ENCODE measurements around the gene LGR6. TPM values are rescaled to one million over a fixed set of nuclear protein-coding genes. Genes with fewer than 3 reads are reported as not detected.

The LGR6 gene
- total and polyA plus RNA-seq, 2 of the 8 experiments (the other 6 are each of a cell fraction or from before 2014, with no cell fraction given): 0.50 to 1.0 TPM

DNA sequence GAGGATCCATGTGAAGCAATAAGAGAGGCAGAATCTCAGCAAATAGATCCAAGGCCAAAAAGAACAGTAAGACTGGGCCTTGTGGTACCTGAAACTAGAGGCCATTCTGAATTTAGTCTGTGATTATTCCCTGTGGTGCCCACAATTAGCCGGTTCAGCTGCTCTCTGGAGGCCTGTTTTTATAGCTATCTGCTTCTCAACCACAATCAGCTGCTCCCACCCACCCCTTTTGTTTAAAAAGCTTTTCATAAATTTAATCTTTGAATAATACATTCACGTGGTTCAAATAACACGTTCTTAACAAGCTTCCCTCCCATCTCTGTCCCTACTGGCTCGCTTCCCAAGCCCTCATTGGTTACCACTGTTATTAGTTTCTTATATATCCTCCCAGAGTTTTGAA, 130.1 kb downstream of the LGR6 start (continued):
- TF ChIP-seq, protein P1, sequence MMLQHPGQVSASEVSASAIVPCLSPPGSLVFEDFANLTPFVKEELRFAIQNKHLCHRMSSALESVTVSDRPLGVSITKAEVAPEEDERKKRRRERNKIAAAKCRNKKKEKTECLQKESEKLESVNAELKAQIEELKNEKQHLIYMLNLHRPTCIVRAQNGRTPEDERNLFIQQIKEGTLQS (IDR thresholded peaks at IDR 0.05; ENCODE audit: insufficient read depth, low read depth, low read length): no peak
- TF ChIP-seq YY1 (IDR thresholded peaks at IDR 0.05; ENCODE audit: low read depth, low read length) (no peak), CBX8 (IDR thresholded peaks at IDR 0.05; ENCODE audit: borderline replicate concordance, low read depth, low read length) (no peak)
